Activated naive CD4-positive, alpha-beta T cell treated with Interleukin-2 at 50 U/mL for 16 hours (primary cell): ENCODE measurements around the gene CASZ1.

Experiments
- DNase-seq: peaks from one replicate; pipeline ENCODE4 v3.0.0-alpha.2; 2020

CASZ1 gene

DNA sequence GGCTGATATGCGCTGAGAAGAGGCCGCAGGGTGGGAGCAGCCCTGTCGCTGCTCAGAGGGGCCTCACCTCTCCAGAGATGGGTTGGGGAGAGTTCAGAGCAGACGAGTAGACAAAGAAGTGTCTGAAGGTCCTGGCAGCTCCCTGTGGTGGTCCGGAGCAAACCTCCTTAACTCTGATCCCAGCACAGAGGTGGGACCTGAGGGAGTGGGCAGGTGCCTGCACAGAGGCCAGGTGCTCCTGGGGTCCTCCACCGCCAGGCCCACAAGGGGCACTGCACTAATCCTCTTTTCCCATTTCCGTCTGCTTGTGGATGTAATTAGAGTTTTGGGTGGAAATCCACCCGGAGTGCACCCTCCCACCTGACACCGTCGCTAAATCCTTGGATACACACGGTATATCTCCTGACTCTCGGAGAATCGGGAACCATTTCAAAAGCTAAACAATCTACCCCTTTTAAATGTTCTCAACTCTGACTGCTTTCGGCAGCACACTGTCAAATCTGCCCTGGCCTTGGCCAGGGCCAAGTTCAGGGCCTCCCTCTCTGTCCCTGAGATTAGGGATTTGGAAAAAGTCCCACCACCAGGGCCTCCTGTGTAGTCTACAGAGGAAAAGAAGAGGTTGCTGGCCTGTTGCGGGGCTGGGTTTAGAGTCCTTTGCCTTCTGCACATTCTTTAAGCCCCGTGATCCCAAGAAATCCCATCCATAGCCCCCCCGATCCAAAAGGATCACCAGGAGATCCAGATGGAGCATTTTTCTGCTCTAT, 22.4 kb downstream of the CASZ1 start:
- DNase-seq, result no peak

DNA sequence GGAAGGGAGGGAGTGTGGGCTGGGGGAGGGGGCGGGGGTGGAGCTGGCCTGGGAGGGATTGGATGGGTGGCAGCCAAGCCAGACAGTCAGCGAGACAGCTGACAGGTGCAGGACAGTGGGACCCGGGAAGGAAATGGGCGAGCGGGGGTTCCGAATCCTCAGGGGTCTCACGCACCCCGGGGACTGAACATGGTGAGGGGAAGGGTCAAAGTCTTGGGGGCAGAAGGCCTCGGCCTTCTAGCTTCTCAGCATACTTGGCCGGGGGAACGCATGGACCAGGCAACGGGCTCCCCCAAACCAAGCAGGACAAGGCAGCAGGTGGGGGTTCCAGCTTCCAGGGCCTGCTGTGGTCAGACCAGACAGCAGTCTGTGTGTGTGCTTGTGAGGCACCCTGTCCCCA, 23.1 kb downstream of the CASZ1 start:
- no peak for DNase-seq

DNA sequence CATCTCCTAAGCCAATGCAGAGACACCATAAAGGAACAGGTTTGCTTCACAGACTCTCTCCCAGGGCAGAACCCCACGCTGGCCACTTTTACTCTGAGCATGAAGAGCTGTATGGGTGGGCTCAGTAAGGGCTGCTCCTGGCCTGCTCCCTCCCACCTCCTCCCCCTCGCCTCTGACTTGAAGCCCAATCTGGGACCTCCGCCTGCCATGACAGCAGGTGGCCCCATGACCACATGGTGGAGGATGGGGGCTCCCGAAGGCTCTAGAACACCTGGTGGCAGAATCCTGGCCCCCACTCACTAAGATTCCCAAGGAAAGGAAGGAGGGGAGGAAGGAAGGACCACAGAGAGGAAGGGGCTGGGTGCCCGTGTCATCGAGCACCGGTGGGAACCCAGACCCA, 23.7 kb downstream of the CASZ1 start:
- no peak for DNase-seq

DNA sequence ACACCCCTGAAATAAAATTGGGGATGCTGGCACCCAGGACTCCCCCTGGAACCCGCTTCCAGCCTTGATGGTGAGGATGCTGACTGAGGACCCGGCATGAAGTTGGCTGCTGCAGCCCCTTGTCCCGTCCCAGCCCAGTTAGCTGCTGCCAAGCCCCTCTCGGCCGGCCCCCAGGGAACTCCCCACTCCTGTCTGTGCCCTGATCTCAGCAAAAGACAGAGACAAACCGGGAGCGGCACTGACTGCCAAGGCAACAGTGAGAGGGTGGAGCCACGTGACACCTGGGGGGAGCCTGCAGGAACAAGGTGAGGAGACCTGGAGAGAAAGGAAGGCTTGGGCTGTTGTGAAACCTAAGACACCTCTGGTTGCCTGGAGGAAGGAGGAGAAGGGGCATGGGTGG, 24.7 kb downstream of the CASZ1 start:
- no peak for DNase-seq

DNA sequence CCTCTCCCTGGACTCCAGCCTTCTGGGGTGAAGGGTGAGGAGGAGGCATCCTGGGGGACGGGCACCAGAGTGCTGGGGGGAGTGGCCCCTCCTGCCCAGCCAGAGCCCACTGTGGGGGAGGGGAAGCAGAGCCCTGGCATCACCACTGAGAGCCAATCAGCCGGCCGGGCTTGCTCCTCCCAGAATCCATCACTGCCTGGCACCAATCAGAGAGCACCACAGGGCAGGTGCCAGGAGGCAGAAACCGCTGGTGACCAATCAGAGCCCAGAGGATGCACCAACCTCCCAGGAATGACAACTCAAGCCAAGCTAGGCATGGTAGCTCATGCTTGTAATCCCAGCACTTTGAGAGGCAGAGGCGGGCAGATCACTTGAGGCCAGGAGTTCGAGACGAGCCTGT, 27.9 kb downstream of the CASZ1 start:
- no peak for DNase-seq

DNA sequence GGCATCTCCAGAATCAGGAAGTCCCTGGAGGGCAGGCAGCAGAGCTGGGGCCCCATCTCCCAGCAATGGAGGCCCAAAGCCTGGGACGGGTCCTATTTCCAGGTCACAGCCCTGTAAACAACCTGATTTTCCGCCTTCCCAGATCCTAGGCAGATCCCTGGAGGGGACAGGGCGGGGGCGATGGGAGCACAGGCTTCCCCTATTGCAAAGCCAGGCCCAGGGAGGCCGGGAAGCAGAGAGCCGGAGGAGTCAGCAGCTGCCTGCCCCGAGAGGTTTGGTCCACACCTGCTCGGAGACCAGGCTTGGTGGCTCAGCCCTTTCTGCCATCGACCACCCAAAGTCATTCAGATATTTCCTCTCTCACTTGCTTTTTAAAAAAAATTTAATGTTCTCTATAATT, 29.2 kb downstream of the CASZ1 start:
- DNase-seq, result no peak

DNA sequence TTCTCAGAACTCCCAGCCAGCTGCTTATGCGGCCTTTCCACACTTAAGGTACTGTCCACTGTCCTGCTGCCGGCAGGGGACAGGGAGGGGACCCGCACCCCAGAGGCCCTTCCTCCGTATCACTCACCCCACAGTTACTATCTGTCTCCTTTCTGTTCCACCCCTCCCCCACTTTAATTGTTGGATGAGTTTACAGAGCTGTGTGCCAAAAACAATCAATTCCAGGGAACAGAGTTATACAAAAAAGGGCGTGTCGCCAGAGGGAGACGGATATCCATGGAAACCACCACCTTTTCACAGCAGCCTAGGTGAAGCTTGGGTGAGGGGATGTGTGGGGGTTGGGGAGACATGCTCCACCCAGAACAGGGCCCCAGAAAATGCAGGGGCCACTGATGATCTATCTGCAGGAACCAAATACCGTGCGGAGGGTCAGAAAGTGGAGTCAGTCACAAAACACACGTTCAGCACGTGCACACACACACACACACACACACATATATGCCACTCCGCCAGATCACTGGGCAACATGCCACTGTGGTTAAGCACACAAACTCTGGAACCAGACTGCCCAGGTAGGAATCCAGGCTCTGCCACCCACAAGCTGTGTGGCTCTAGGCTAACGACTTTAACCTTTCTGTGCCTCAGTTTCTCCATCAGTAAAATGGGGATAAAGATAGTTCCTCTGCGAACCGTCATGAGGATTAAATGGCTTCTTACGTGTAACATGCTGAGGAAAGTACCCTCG, 30.5 kb downstream of the CASZ1 start:
- no peak for DNase-seq

DNA sequence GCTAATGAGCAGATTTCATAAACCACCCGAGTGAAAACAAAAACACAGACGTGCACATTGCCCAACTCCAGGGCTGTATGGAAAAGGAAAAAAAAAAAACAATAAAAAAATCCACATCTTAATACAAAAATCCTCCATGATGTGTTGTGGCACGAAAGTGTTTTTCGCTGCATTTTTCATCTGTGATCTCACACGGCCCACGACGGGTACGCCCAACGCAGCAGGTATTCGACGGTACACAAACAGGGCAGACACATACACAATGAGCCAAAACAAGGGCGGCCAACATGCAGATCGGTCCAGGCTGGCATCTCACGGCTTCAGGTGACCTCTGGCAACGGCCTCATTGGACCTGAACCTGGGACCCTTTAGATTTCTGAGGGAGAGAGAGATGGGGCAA, 31.1 kb downstream of the CASZ1 start:
- DNase-seq, result no peak

DNA sequence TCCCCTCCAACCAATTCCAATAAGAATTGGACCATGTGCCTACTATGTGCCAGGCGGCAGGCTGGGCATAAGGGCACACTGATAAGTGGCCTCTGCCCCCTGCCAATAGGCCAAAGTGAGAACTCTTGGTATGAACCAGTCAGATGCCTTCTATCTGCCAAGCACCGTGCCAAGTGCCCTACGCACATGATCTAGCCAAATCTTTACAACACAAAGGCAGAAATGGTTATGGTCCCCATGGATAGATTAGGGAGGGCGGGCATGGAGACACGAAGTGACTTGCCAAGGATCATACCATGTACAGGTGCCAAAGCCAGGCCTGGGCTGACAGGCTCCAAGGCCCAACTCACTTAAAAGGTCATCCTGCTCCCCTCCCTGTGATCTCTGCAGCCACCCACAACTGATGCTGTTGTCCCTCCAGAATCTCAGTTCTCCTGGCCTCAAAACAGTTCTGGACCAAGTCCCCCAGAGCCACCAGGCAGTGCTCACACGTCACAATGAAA, 32.1 kb downstream of the CASZ1 start:
- no peak for DNase-seq

DNA sequence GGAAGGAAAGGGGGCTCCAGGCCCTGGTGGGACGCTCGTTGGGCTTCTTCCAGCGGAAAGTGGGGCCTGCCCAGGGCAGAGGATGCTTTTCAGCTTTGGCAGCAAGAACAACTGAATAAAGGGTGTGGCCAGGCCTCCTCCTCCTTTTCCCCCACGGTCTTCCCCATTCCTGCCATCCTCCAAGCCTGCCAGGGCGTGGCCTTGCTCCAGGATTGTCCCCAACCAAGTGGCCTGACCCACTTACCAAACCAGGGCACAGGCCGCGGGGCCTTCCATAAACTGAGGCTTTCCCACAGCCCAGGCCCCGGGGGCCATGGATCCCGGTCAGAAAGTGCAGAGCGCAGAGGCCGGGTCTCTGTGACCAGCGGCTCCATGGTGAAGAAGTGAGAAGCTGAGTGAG, 33.6 kb downstream of the CASZ1 start:
- no peak for DNase-seq

DNA sequence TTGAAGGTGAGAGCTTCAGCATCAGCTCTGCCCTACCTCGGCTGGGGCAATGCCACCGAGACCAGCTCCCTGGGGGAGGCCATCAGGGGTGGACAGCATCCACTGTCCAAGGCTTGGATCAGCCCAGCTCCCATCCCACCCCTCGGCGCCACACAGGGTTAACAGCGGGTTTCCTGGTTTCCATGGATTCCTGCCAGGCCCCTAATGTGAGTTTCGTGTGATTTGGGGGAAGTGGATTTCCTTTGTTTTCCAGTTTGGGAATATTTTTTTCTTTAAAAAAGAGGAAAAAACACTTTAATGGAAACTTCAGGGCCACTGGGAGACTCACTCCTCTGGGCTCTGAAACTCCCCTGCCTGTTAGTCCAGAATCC, 34.3 kb downstream of the CASZ1 start:
- no peak for DNase-seq

DNA sequence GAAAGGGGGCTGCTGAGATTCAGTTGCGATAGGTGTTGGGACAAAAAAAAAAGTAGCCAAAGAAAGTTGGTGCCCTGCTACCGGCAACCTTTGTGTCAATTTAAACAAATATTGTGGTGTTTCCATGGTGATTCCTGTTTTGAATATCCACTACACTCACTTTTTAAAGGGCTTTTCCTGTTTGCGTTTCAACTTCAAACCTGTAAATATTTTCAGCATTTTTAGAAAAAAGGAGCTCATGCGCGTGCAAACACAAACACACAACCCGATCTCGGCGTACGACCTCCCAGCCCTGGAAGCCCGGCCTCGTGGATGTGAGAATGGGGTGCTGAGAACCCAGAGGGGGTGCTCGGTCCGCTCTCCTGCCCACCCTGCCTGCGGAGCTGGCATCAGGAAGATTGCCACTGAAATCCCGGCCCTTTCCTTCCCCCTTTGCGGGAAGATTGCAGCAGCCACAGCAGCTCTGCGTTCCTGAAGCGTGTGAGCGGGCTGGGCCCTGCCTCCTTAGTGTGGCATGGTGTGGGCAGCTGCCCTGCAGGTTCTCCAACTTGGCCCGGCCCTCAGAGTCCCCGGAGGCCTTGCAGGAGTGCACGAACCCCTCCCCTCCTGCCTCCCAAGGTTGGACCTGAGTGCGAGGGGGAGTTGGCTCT, 34.8 kb downstream of the CASZ1 start:
- DNase-seq, result no peak

DNA sequence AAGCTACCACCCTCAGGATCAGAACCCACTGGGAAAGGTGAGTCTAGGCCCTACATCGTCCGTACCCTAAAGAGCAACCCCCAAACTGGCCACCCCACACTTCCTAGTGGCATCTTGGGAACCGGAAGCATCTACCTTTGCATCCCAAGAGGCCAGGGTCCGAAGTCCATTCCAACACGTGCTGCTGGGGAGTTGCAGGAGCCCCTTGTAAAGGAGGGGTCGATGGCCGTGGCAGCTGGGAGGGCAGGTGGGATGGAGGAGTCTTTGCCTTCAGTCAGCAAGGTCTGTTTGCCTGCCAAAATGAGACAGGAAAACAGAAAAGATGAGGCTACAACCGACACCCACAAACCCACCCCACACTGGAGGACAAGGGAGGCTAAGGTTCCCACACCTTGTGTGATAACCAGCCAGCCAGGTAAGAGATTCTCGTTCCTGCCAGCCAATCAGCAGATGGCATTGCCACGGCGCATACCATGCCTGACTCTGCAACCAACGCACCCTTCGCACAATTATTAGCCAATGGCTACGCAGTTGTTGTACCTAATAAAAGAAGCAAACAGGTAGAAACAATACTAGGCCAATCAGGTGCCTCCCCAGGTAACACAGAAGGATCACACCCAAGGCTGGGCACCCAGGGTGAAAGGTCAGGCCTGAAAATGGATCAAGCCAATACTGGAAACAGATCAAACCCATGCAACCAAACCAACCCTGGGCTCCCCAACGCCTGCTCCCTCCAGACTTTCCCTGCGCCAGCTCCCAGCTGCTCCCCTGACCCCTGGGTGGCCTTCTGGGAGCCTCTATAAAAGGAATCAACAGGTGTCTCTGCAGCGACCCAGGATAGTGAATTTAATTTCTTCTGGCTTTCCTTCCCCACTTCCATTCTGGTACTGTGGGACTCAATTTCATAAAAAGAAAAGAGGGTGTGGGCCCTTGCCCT, 35.6 kb downstream of the CASZ1 start:
- no peak for DNase-seq

DNA sequence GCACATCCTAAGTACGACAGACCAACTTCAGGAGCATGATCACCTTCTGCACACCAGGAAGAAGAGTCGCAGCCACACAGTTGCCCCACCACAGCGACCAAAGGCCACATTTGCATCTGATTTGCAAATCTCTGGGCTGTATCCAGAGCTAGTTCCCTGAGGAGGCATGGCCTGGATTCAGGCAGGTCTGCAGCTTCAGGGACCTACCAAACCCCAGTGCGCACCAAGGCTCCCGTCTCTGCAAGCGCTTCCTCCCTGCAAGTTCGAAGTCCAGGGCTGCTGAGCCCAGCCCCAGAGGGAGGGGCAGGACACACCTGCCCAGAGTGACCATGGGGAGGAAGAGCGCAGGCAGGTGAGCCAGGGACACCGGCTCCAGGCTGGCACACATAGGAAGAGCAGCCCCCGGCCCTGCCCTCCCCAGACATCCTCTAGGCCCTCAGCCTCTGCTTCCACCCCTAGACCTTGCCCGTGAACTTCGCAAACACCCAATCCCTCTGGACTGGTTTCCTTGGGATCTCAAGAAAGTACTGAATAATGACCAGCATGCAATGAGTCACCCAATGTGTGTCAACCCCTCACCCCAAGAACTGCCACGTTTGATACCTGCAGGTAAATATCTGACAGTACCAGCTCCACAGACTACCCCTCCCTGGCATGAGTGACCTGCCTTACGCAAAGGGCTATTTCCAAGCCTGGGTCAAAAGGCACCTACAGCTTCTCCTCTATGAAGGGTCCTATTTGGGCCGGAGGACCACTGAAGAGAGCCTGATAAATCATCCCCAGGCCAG, 36.8 kb downstream of the CASZ1 start:
- no peak for DNase-seq

DNA sequence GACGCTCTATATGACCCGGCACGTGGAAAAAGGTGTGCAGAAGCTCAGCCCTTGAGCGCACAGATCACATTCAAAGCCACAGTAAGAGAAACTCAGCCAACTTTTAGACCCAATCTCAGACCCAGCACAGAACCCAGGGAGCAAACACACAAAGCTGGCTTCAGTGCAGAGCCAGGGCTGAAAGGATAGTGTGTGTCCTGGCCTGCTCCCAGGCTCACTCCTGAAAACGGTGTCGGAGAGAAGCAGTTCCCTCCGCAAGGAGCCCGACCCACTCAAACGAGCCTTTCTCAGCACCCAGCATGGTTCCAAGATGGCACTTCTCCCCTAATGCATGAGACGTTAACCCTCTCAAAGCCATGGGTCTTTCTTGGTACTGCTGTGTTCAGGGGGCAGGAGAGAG, 39.6 kb downstream of the CASZ1 start:
- DNase-seq, result no peak

DNA sequence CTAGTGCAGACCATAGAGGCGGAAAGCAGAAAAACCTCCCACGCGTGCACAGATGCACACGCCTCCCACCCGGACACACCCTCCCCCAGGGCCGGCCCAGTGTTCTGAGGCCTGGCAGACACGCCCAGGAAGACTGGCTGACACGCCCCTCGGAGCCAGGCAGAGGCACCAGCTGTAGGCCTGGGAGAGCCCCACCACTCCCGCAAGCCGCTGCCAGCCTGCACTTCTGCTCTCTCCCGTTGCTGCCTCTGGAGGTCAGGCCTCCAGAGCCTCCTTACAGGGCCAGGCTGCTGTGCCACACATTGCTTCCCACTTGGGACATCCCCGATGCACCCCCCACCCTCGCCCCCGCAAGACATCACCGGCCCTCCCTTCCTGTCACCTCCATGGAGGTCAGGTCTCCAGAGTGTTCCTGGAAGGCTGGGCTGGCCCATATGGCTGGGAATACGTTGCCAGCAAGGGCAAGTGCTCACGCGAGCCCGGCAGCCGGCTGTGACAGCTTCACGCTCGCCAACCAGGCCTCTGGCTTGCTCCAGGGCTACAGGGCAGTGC, 40.4 kb downstream of the CASZ1 start:
- DNase-seq, result peak; percentile 55

DNA sequence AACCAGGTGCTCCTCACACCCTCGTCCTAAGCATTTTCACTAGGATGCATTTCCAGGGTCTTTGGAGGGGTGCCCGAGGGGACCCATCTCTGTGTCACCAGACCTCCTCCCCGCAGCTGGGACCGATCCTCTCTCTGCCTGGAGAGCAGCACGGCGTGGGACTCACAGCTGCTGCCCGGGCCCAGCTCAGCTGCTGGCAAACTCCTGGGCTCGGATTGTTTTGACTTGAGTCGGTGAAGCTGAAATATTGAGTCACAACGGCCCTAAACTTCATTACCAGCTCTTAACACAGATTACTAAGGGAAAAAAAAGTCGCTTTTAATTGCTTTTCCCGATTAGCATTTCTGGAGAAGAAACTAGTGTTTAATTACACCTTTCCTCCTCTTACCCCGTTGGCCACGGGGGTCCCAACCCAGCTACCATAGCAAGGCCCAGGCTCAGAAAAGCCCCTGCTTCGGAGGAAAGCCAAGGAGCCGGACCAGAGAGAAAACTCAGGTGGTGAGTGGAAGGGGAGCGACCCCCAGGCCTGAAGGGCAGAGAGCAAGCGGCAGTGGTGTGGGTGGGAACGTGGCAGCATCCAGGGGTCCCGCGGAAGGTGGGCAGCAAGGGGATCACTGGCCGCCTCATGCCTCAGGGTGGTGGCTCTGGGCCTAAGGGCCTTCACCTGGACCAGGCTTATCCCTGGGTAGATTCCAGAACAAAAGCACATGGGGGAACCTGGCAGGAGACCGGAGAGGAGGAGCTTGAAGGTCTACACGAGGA, 41.7 kb downstream of the CASZ1 start:
- DNase-seq, result no peak

DNA sequence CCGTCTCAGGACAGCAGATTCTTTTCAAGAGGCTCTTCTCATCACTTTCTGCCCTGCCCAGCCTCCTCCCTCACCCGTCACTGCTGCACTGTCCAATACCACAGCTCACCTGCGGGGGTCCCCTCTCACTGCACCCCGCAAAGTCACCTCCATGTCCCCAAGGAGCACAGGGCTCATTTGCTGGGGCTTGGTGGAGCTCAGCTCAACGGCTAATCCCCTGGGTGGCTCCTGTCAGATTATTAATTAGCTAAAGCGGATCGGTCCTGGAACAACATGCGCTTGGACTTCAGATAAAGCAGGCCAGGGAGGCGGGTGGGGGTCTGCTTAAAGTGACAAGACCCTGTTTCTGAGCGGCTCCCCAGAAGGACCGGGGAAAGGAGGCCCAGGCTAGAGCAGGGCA, 43.1 kb downstream of the CASZ1 start:
- no peak for DNase-seq

DNA sequence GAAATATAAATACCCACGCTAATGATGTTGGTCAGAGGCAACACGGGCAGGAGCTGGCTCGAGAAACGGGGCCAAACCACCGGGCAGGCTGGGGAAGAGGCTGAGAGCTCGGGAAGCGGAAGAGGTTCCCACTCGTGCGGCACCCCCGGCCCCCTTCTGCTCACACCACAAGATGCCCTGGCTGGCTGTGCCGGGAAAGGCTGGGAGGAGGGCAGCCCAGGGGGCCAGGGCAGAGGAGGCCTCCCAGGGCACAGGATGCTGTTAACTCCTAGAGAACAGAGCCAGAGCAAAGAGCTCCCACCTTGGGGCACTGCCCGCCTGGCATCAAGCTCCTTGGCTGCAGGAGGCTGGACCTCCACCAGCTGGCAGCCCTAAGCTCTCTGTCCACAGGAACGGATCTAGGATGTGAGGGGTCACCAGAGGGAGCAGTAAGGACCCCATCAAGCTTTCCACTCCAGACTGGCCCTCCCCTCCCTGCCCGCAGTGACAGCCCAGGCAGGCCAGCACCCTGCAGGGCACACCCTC, 44.8 kb downstream of the CASZ1 start:
- DNase-seq, result no peak

DNA sequence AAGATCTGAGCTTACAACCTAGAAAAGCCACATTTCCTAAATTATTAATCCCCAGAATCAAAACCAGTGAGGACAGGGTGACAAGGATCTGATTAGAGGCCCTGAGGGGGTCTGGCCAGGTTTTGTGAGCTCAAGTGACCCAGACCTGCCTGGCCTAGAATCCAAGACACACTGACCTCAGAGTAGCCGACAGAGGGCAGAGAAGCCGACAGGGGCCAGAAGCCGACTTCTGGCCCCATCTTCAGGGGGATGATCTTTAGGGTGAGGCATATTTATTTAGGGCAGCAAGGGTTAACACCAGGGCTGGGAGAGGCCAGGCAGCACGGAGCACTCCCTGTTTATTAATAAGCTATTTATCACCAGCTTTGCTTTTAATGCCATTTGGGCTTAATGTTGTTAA, 45.3 kb downstream of the CASZ1 start:
- no peak for DNase-seq
